NB4 (cell line): Measurements from ENCODE around the gene SH3BP5L.
"Not testable (repeated sequence)": the region's sequence is repeated elsewhere in the genome, so short reads cannot be mapped to it uniquely, and the experiment has no call there.

Experiments
- DNase-seq: peaks from one replicate; pipeline ENCODE4 v3.0.0; 2010; ENCODE audit warnings: low read depth
- H3K4me3 ChIP-seq: one replicate; pipeline ENCODE4 v1.5.1; 2011; ENCODE audit warnings: mild to moderate bottlenecking, low read depth, low read length, moderate library complexity
- CTCF ChIP-seq: IDR thresholded peaks from one replicate; pipeline ENCODE4 v1.5.1; 2012; ENCODE audit warnings: low read depth, low read length
- MAX ChIP-seq: IDR thresholded peaks from 2 replicates; pipeline ENCODE4 v1.6.1; 2011; ENCODE audit warnings: low read depth, low read length
- MYC ChIP-seq: IDR thresholded peaks from 2 replicates; pipeline ENCODE4 v1.6.1; 2011; ENCODE audit warnings: low read depth, low read length
- POLR2A ChIP-seq: IDR thresholded peaks from 2 replicates; pipeline ENCODE4 v1.6.1; 2011; ENCODE audit warnings: mild to moderate bottlenecking; ENCODE audit not compliant: insufficient read length; ENCODE audit errors: extremely low read depth

The SH3BP5L gene

GRCh38 chr1:248804771-248805681 is 20.7 kb downstream of the SH3BP5L start:
- peak; percentile 91 for DNase-seq
- TF ChIP-seq CTCF = no peak
- TF ChIP-seq MAX = peak; percentile 69
- peak overlapping the region; percentile 37 for H3K4me3 ChIP-seq

- not testable (repeated sequence) for H3K4me3 ChIP-seq
- DNase-seq = peak; percentile 0
These were observed 22.2 kb downstream of the SH3BP5L start for GRCh38 chr1:248803501-248803900.

GRCh38 chr1:248802454-248802853 is 23.3 kb downstream of the SH3BP5L start:
- TF ChIP-seq MYC (no peak), POLR2A (no peak), CTCF (no peak), MAX (no peak)
- no peak for DNase-seq
- H3K4me3 ChIP-seq = no peak overlapping the region

- H3K4me3 ChIP-seq = no peak overlapping the region
- TF ChIP-seq MYC (no peak), POLR2A (no peak), CTCF (no peak), MAX (no peak)
- DNase-seq = no peak
These were observed 25.3 kb downstream of the SH3BP5L start for GRCh38 chr1:248800459-248800858.

- DNase-seq = no peak
- TF ChIP-seq CTCF (no peak), MAX (no peak), POLR2A (no peak), MYC (no peak)
- H3K4me3 ChIP-seq = no peak overlapping the region
These were observed 26.9 kb downstream of the SH3BP5L start for GRCh38 chr1:248798791-248799190.

GRCh38 chr1:248794663-248795062 is 31.1 kb downstream of the SH3BP5L start:
- not testable (repeated sequence) for H3K4me3 ChIP-seq, DNase-seq

GRCh38 chr1:248793592-248793991 is 32.1 kb downstream of the SH3BP5L start:
- DNase-seq = no peak
- TF ChIP-seq CTCF (no peak), POLR2A (no peak), MAX (no peak), MYC (no peak)

More at GRCh38 chr1:248793592-248793991, 32.1 kb downstream of the SH3BP5L start:
- no peak overlapping the region for H3K4me3 ChIP-seq
